Measurements from ENCODE around the gene SEPTIN5. TPM values are rescaled to one million over a fixed set of nuclear protein-coding genes. Genes with fewer than 3 reads are reported as not detected.

Gene SEPTIN5
- total RNA-seq, 1 experiment from 2014 or later: 22.4 TPM

GRCh38 chr22:19689408-19689807 lies 24.9 kb upstream of the SEPTIN5 start (continued):
- TF ChIP-seq ZBTB43 (CRISPR knock-in tag; IDR thresholded peaks at IDR 0.05) (no peak), JAZF1 (CRISPR knock-in tag; IDR thresholded peaks at IDR 0.05) (no peak), IRF1 (CRISPR knock-in tag; IDR thresholded peaks at IDR 0.05) (no peak), CDX4 (CRISPR knock-in tag; IDR thresholded peaks at IDR 0.05; ENCODE audit: borderline replicate concordance) (no peak), PRDM15 (CRISPR knock-in tag; IDR thresholded peaks at IDR 0.05) (no peak), ETV6 (CRISPR knock-in tag; IDR thresholded peaks at IDR 0.05) (no peak), STAT6 (CRISPR knock-in tag; conservative IDR thresholded peaks at IDR 0.05; ENCODE audit: low read depth) (no peak), IRF2 (CRISPR knock-in tag; IDR thresholded peaks at IDR 0.05; ENCODE audit: borderline replicate concordance, low read depth) (no peak), PRRX2 (CRISPR knock-in tag; IDR thresholded peaks at IDR 0.05) (no peak), ATF6 (CRISPR knock-in tag; IDR thresholded peaks at IDR 0.05) (no peak)

GRCh38 chr22:19691007-19691720 lies 23.1 kb upstream of the SEPTIN5 start:
- peaks cover 4% of the 10 kb centered on the region; the same call in 1 of the 2 replicates for H3K27me3 Mint-ChIP-seq (ENCODE audit: low read depth)
- ATAC-seq (no peak), DNase-seq (ENCODE audit: low spot score) (no peak)
- peaks cover 22% of the 10 kb centered on the region for H3K4me1 Mint-ChIP-seq
- H3K9me3 Mint-ChIP-seq: peaks cover 3% of the 10 kb centered on the region
- H3K36me3 Mint-ChIP-seq: no peaks in the 10 kb centered on the region
- ChIA-PET POLR2A (interaction anchor here (1.1 kb wide), 1 partner anchor 14 kb away, joined by 4 read pairs; no protein-coding TSS in a partner anchor), CTCF (interaction anchor here (0.6 to 2.5 kb wide), 12 partner anchors 12 to 222 kb away, joined by 3 to 30 read pairs (median 4); no protein-coding TSS in a partner anchor)
- H3K27ac Mint-ChIP-seq: no peak overlapping the region
- no peak overlapping the region for H3K4me3 Mint-ChIP-seq
- TF ChIP-seq SOX15 (CRISPR knock-in tag; IDR thresholded peaks at IDR 0.05) (no peak), ERG (CRISPR knock-in tag; IDR thresholded peaks at IDR 0.05) (no peak), ATF1 (CRISPR knock-in tag; IDR thresholded peaks at IDR 0.05) (no peak), USF2 (CRISPR knock-in tag; IDR thresholded peaks at IDR 0.05) (no peak), RELA (CRISPR knock-in tag; IDR thresholded peaks at IDR 0.05; ENCODE audit: borderline replicate concordance) (no peak), ZNF281 (CRISPR knock-in tag; IDR thresholded peaks at IDR 0.05) (no peak)

All from WTC11 (cell line).